ENCODE measurements around the gene LTN1.

Gene LTN1

GRCh38 chr21:28892199-28893111 is 100.2 kb downstream of the LTN1 start:
- DNase-seq, result no peak
- H3K4me1 ChIP-seq (ENCODE audit: control extremely low read depth in 1 of 4, control insufficient read depth in 4 of 4, insufficient read depth in 4 of 4, low read length in 3 of 4), result no peaks in the 10 kb centered on the region
- H3K4me3 ChIP-seq (ENCODE audit: control insufficient read depth in 1 of 7, extremely low read depth in 1 of 7, insufficient read depth in 4 of 7, low read depth in 2 of 7, low read length in 6 of 7), result no peak overlapping the region
- no peaks in the 10 kb centered on the region for H3K27me3 ChIP-seq (replicated peaks in 2 of 5; ENCODE audit: control insufficient read depth in 4 of 5, insufficient read depth in 5 of 5, low read length in 4 of 5)
- H3K36me3 ChIP-seq (ENCODE audit: control insufficient read depth in 4 of 4, insufficient read depth in 4 of 4, low read length in 3 of 4), result no peaks in the 10 kb centered on the region
- CTCF ChIA-PET, result interaction anchor here (0.8 kb wide), 1 partner anchor 11 kb away, joined by 3 read pairs; no protein-coding TSS in a partner anchor
- no peak overlapping the region for H3K27ac ChIP-seq (ENCODE audit: insufficient read depth in 1 of 2, low read depth in 1 of 2, low read length in 2 of 2, poor library complexity in 1 of 2, severe bottlenecking in 2 of 2)
- POLR2A ChIA-PET, result no interaction called here
- peaks cover 0 to 3% (median 0%) of the 10 kb centered on the region in 5 experiments for H3K9me3 ChIP-seq (ENCODE audit: control extremely low read depth in 1 of 5, control insufficient read depth in 4 of 5, insufficient read depth in 2 of 5, low read depth in 1 of 5, low read length in 4 of 5)
- no CpG with 5 or more reads among the region's 6 CpGs for WGBS (ENCODE audit: insufficient coverage)

GRCh38 chr21:28885853-28886177 is 106.9 kb downstream of the LTN1 start:
- 97% methylated on average over 3 of the region's 6 CpGs for WGBS (ENCODE audit: insufficient coverage)
- CTCF ChIA-PET, result interaction anchor here (1.3 kb wide), 1 partner anchor 41 kb away, joined by 3 read pairs; no protein-coding TSS in a partner anchor
- peak overlapping the region in 1 of 7 experiments; percentile 77 for H3K4me3 ChIP-seq (ENCODE audit: control insufficient read depth in 1 of 7, extremely low read depth in 1 of 7, insufficient read depth in 4 of 7, low read depth in 2 of 7, low read length in 6 of 7)
- peaks cover 4 to 17% (median 13%) of the 10 kb centered on the region in 4 experiments for H3K4me1 ChIP-seq (ENCODE audit: control extremely low read depth in 1 of 4, control insufficient read depth in 4 of 4, insufficient read depth in 4 of 4, low read length in 3 of 4)
- POLR2A ChIA-PET, result no interaction called here
- peaks cover 0 to 2% (median 0%) of the 10 kb centered on the region in 4 experiments for H3K36me3 ChIP-seq (ENCODE audit: control insufficient read depth in 4 of 4, insufficient read depth in 4 of 4, low read length in 3 of 4)
- H3K27me3 ChIP-seq (replicated peaks in 2 of 5; ENCODE audit: control insufficient read depth in 4 of 5, insufficient read depth in 5 of 5, low read length in 4 of 5), result no peaks in the 10 kb centered on the region
- DNase-seq, result no peak
- peak overlapping the region in 1 of 2 experiments; percentile 84 for H3K27ac ChIP-seq (ENCODE audit: insufficient read depth in 1 of 2, low read depth in 1 of 2, low read length in 2 of 2, poor library complexity in 1 of 2, severe bottlenecking in 2 of 2)
- H3K9me3 ChIP-seq (ENCODE audit: control extremely low read depth in 1 of 5, control insufficient read depth in 4 of 5, insufficient read depth in 2 of 5, low read depth in 1 of 5, low read length in 4 of 5), result no peaks in the 10 kb centered on the region

- Histone ChIP-seq H3K36me3 (ENCODE audit: control insufficient read depth in 4 of 4, insufficient read depth in 4 of 4, low read length in 3 of 4) (peaks cover 0 to 2% (median 0%) of the 10 kb centered on the region in 4 experiments), H3K27ac (ENCODE audit: insufficient read depth in 1 of 2, low read depth in 1 of 2, low read length in 2 of 2, poor library complexity in 1 of 2, severe bottlenecking in 2 of 2) (peak overlapping the region; percentile 61 to 84), H3K4me1 (ENCODE audit: control extremely low read depth in 1 of 4, control insufficient read depth in 4 of 4, insufficient read depth in 4 of 4, low read length in 3 of 4) (peaks cover 4 to 17% (median 13%) of the 10 kb centered on the region in 4 experiments), H3K27me3 (replicated peaks in 2 of 5; ENCODE audit: control insufficient read depth in 4 of 5, insufficient read depth in 5 of 5, low read length in 4 of 5) (no peaks in the 10 kb centered on the region), H3K9me3 (ENCODE audit: control extremely low read depth in 1 of 5, control insufficient read depth in 4 of 5, insufficient read depth in 2 of 5, low read depth in 1 of 5, low read length in 4 of 5) (no peaks in the 10 kb centered on the region), H3K4me3 (ENCODE audit: control insufficient read depth in 1 of 7, extremely low read depth in 1 of 7, insufficient read depth in 4 of 7, low read depth in 2 of 7, low read length in 6 of 7) (peak overlapping the region; percentile 40 to 77 (median 74))
- WGBS (ENCODE audit: insufficient coverage), result 7% methylated on average over 31 of the region's 47 CpGs
- CTCF ChIA-PET, result interaction anchor here (1.2 to 2.1 kb wide), 3 partner anchors 41 to 860 kb away, joined by 3 to 6 read pairs (median 3); no protein-coding TSS in a partner anchor
- peak; percentile 95 to 99 (median 98) for DNase-seq
- POLR2A ChIA-PET, result no interaction called here
Measured at GRCh38 chr21:28884976-28885852, 107.5 kb downstream of the LTN1 start.

DNA sequence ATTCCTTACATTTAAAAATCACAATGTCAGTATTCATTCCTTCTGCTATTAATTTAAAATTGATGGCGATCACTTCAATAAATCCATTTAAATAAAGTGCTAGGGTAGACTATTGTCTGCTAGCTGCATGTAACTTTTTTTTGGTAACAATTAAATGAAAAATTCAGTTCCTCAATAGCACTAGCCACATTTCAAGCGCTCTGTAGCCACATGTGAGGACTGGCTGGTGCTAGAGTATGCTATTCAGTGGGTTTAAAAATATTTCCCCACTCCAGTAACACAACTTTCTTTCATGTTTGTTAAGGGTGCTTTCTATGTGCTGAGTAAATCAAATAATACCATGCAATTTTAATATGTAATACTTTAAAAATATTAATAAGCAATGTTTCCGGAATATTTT is 108.2 kb downstream of the LTN1 start:
- ChIA-PET POLR2A (no interaction called here), CTCF (interaction anchor here (0.7 to 2.1 kb wide), 3 partner anchors 9 to 861 kb away, joined by 3 to 6 read pairs (median 3); no protein-coding TSS in a partner anchor)
- H3K9me3 ChIP-seq (ENCODE audit: control extremely low read depth in 1 of 5, control insufficient read depth in 4 of 5, insufficient read depth in 2 of 5, low read depth in 1 of 5, low read length in 4 of 5), result no peaks in the 10 kb centered on the region
- no peaks in the 10 kb centered on the region for H3K27me3 ChIP-seq (replicated peaks in 2 of 5; ENCODE audit: control insufficient read depth in 4 of 5, insufficient read depth in 5 of 5, low read length in 4 of 5)
- H3K36me3 ChIP-seq (ENCODE audit: control insufficient read depth in 4 of 4, insufficient read depth in 4 of 4, low read length in 3 of 4), result peaks cover 0 to 2% (median 0%) of the 10 kb centered on the region in 4 experiments
- peaks cover 4 to 17% (median 13%) of the 10 kb centered on the region in 4 experiments for H3K4me1 ChIP-seq (ENCODE audit: control extremely low read depth in 1 of 4, control insufficient read depth in 4 of 4, insufficient read depth in 4 of 4, low read length in 3 of 4)
- peak overlapping the region; percentile 61 to 84 for H3K27ac ChIP-seq (ENCODE audit: insufficient read depth in 1 of 2, low read depth in 1 of 2, low read length in 2 of 2, poor library complexity in 1 of 2, severe bottlenecking in 2 of 2)
- peak overlapping the region; percentile 40 to 77 (median 74) for H3K4me3 ChIP-seq (ENCODE audit: control insufficient read depth in 1 of 7, extremely low read depth in 1 of 7, insufficient read depth in 4 of 7, low read depth in 2 of 7, low read length in 6 of 7)
- WGBS (ENCODE audit: insufficient coverage), result 0% methylated on average over 1 of the region's 3 CpGs
- peak; percentile 33 to 84 (median 73) for DNase-seq

DNA sequence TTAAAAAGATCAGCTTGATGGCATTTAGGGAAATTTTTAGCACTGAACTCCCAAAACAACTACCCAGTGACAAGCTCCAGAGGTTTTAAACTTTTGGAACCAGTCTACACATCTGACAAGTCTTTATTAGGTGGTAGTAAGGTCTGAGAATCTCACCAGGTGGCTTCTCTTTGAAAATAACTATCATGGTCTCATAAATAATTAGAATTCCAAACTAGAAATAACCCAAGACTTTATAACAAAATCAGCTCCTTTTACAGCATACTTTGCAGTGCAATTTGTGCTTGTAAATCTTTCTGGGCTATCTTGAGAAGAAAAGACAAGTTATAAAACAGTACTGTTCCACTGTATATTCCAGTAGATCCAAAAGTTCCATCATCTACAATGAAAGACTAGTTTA is 108.7 kb downstream of the LTN1 start:
- peaks cover 4 to 17% (median 13%) of the 10 kb centered on the region in 4 experiments for H3K4me1 ChIP-seq (ENCODE audit: control extremely low read depth in 1 of 4, control insufficient read depth in 4 of 4, insufficient read depth in 4 of 4, low read length in 3 of 4)
- DNase-seq, result no peak
- ChIA-PET CTCF (interaction anchor here (0.7 to 2.1 kb wide), 3 partner anchors 8 to 861 kb away, joined by 3 to 6 read pairs (median 3); no protein-coding TSS in a partner anchor), POLR2A (no interaction called here)
- H3K27ac ChIP-seq (ENCODE audit: insufficient read depth in 1 of 2, low read depth in 1 of 2, low read length in 2 of 2, poor library complexity in 1 of 2, severe bottlenecking in 2 of 2), result peak overlapping the region in 1 of 2 experiments; percentile 84
- peak overlapping the region in 2 of 7 experiments; percentile 74 to 76 for H3K4me3 ChIP-seq (ENCODE audit: control insufficient read depth in 1 of 7, extremely low read depth in 1 of 7, insufficient read depth in 4 of 7, low read depth in 2 of 7, low read length in 6 of 7)
- no peaks in the 10 kb centered on the region for H3K27me3 ChIP-seq (replicated peaks in 2 of 5; ENCODE audit: control insufficient read depth in 4 of 5, insufficient read depth in 5 of 5, low read length in 4 of 5)
- peaks cover 0 to 3% (median under 1%) of the 10 kb centered on the region in 4 experiments for H3K36me3 ChIP-seq (ENCODE audit: control insufficient read depth in 4 of 4, insufficient read depth in 4 of 4, low read length in 3 of 4)
- no peaks in the 10 kb centered on the region for H3K9me3 ChIP-seq (ENCODE audit: control extremely low read depth in 1 of 5, control insufficient read depth in 4 of 5, insufficient read depth in 2 of 5, low read depth in 1 of 5, low read length in 4 of 5)

GRCh38 chr21:28882345-28882744 is 110.3 kb downstream of the LTN1 start:
- CTCF ChIA-PET, result no interaction called here
- no peaks in the 10 kb centered on the region for H3K27me3 ChIP-seq (replicated peaks in 2 of 5; ENCODE audit: control insufficient read depth in 4 of 5, insufficient read depth in 5 of 5, low read length in 4 of 5)
- H3K4me1 ChIP-seq (ENCODE audit: control extremely low read depth in 1 of 4, control insufficient read depth in 4 of 4, insufficient read depth in 4 of 4, low read length in 3 of 4), result peaks cover 4 to 17% (median 13%) of the 10 kb centered on the region in 4 experiments
- no peak overlapping the region for H3K4me3 ChIP-seq (ENCODE audit: control insufficient read depth in 1 of 7, extremely low read depth in 1 of 7, insufficient read depth in 4 of 7, low read depth in 2 of 7, low read length in 6 of 7)
- peaks cover 0 to 3% (median under 1%) of the 10 kb centered on the region in 4 experiments for H3K36me3 ChIP-seq (ENCODE audit: control insufficient read depth in 4 of 4, insufficient read depth in 4 of 4, low read length in 3 of 4)
- H3K27ac ChIP-seq (ENCODE audit: insufficient read depth in 1 of 2, low read depth in 1 of 2, low read length in 2 of 2, poor library complexity in 1 of 2, severe bottlenecking in 2 of 2), result no peak overlapping the region
- POLR2A ChIA-PET, result no interaction called here
- no peaks in the 10 kb centered on the region for H3K9me3 ChIP-seq (ENCODE audit: control extremely low read depth in 1 of 5, control insufficient read depth in 4 of 5, insufficient read depth in 2 of 5, low read depth in 1 of 5, low read length in 4 of 5)
- no peak for DNase-seq
- WGBS (ENCODE audit: insufficient coverage), result no CpG with 5 or more reads among the region's 2 CpGs

All from common myeloid progenitor, CD34-positive (primary cell).